ENCODE measurements around the gene OR6B3. TPM values are rescaled to one million over a fixed set of nuclear protein-coding genes. Genes with fewer than 3 reads are reported as not detected.

Gene OR6B3
- total RNA-seq = not detected

- Histone ChIP-seq H3K4me1 (no peaks in the 10 kb centered on the region), H3K36me3 (no peaks in the 10 kb centered on the region), H3K27me3 (no peaks in the 10 kb centered on the region), H3K4me3 (replicated peaks in 1 of 3) (no peak within 1 kb of the TSS), H3K9me3 (no peaks in the 10 kb centered on the region), H3K27ac (no peak within 1 kb of the TSS)
- WGBS, 2 donors = 67 to 70% methylated on average over 28 of the region's 28 CpGs
- TF ChIP-seq POLR2A (IDR thresholded peaks at IDR 0.05) (no peak), CTCF (IDR thresholded peaks at IDR 0.05) (no peak)
- DNase-seq = no peak
- intact Hi-C loops (cut with DNase I) = no loop called here
These were observed at the start of gene OR6B3 for GRCh38 chr2:240053173-240054155. OR6B3 (minus strand) TSS chr2:240053521.

GRCh38 chr2:240098349-240098748, 45.0 kb upstream of the OR6B3 start:
- no peak for TF ChIP-seq CTCF (IDR thresholded peaks at IDR 0.05)
- TF ChIP-seq POLR2A (IDR thresholded peaks at IDR 0.05) = no peak
- no peaks in the 10 kb centered on the region for H3K36me3 ChIP-seq
- no peak overlapping the region for H3K4me3 ChIP-seq (replicated peaks in 1 of 3)
- intact Hi-C loops (cut with DNase I) = no loop called here
- H3K9me3 ChIP-seq = no peaks in the 10 kb centered on the region
- no peak overlapping the region for H3K27ac ChIP-seq
- peaks cover 13% of the 10 kb centered on the region for H3K27me3 ChIP-seq
- WGBS, 2 donors = 78 to 86% methylated on average over 2 of the region's 2 CpGs
- H3K4me1 ChIP-seq = no peaks in the 10 kb centered on the region
- no peak for DNase-seq

GRCh38 chr2:240095556-240096523, 42.5 kb upstream of the OR6B3 start:
- Histone ChIP-seq H3K4me3 (replicated peaks in 1 of 3) (no peak overlapping the region), H3K27me3 (peaks cover 13% of the 10 kb centered on the region), H3K36me3 (no peaks in the 10 kb centered on the region), H3K4me1 (no peaks in the 10 kb centered on the region), H3K9me3 (no peaks in the 10 kb centered on the region), H3K27ac (no peak overlapping the region)
- intact Hi-C loops (cut with DNase I) = no loop called here
- no peak for DNase-seq
- 3 to 9% methylated on average over 11 to 28 of the region's 43 CpGs for WGBS, 2 donors
- no peak for TF ChIP-seq POLR2A (IDR thresholded peaks at IDR 0.05)
- TF ChIP-seq CTCF (IDR thresholded peaks at IDR 0.05) = no peak

DNA sequence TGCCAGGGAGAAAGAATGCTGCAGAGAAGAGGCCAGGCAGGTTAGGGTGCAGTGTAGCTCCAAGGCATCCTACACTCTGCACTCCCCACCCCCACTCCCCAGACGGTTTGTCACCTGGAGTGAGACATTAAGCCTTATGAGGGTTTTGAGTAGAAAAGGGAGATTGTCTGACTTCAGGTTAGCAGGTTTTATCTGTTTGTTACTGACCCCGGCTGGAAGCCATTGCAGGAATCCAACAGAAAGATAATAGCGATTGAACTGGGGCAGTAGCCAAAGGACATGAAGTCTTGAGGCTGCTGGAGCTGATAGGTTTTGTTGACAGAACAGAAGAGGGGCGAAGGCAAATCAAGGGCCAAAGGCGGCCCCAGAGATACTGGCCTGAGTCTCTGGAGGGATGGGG, 36.0 kb upstream of the OR6B3 start:
- H3K27me3 ChIP-seq = no peaks in the 10 kb centered on the region
- H3K27ac ChIP-seq = no peak overlapping the region
- intact Hi-C loops (cut with DNase I) = no loop called here
- H3K9me3 ChIP-seq = no peaks in the 10 kb centered on the region
- 51 to 65% methylated on average over 5 of the region's 5 CpGs for WGBS, 2 donors
- no peak for DNase-seq
- no peaks in the 10 kb centered on the region for H3K4me1 ChIP-seq
- H3K4me3 ChIP-seq (replicated peaks in 1 of 3) = no peak overlapping the region
- TF ChIP-seq CTCF (IDR thresholded peaks at IDR 0.05) = no peak
- no peak for TF ChIP-seq POLR2A (IDR thresholded peaks at IDR 0.05)
- no peaks in the 10 kb centered on the region for H3K36me3 ChIP-seq

Data from thyroid gland (tissue), 4 donors.